Activated CD4-positive, alpha-beta T cell treated with anti-CD3 and anti-CD28 coated beads for 36 hours (primary cell): ENCODE results near the gene MYOC. TPM values are rescaled to one million over a fixed set of nuclear protein-coding genes. Genes with fewer than 3 reads are reported as not detected.

ENCODE experiments used
- ATAC-seq: fragments of 200-7000 bp; cut with Tn5 transposase; one replicate; pipeline ENCODE4 v1.10.0; 2021; ENCODE audit warnings: mild to moderate bottlenecking, moderate library complexity
- CTCF ChIA-PET: fragments of 350-600 bp; sonication (Branson Sonifier 250); formaldehyde crosslinking; loops from one replicate; lab custom pipeline; 2021; ENCODE audit warnings: antibody characterized with exemption; lab: Charles Lee
- POLR2A ChIA-PET: fragments of 350-600 bp; sonication (Branson Sonifier 250); formaldehyde crosslinking; loops from one replicate; lab custom pipeline; 2021; ENCODE audit warnings: antibody characterized with exemption, inconsistent platforms; lab: Charles Lee
- DNase-seq: peaks from one replicate; pipeline ENCODE4 v3.0.0-alpha.2; 2020
- H3K27ac Mint-ChIP-seq: one replicate; pipeline ENCODE4 v1.8.0; 2021; ENCODE audit warnings: mixed read lengths
- H3K27me3 Mint-ChIP-seq: one replicate; pipeline ENCODE4 v1.8.0; 2021; ENCODE audit warnings: mixed read lengths
- H3K36me3 Mint-ChIP-seq: one replicate; pipeline ENCODE4 v1.8.0; 2021; ENCODE audit warnings: low read depth, mixed read lengths
- H3K4me1 Mint-ChIP-seq: one replicate; pipeline ENCODE4 v1.8.0; 2021; ENCODE audit warnings: mixed read lengths
- H3K4me3 Mint-ChIP-seq: one replicate; pipeline ENCODE4 v1.8.0; 2021; ENCODE audit warnings: mild to moderate bottlenecking, moderate library complexity, mixed read lengths
- H3K9me3 Mint-ChIP-seq: one replicate; pipeline ENCODE4 v1.8.0; 2021; ENCODE audit warnings: low read depth, mixed read lengths
- intact Hi-C, 2 experiments: fragments of 100-400 bp; cut with DNase I in 1 of 2; cut with micrococcal nuclease in 1 of 2; formaldehyde crosslinking; loops; one replicate each; pipeline versions ENCODE4 v1.14.2 to v1.15.1; 2022 to 2024; cut with DNase I, micrococcal nuclease
- total RNA-seq, 2 experiments: library from RNA; stranded (reverse); gene quantifications; one replicate each; pipeline ENCODE4 v1.2.3, GENCODE V29; 2021

MYOC gene
- total RNA-seq, 2 experiments from 2014 or later = not detected

- no peaks in the 10 kb centered on the region for H3K27me3 Mint-ChIP-seq
- H3K4me3 Mint-ChIP-seq = no peak overlapping the region
- no peak overlapping the region for H3K27ac Mint-ChIP-seq
- POLR2A ChIA-PET = interaction anchor here (1.0 kb wide), 1 partner anchor 9 kb away, joined by 3 read pairs; no protein-coding TSS in a partner anchor
- ATAC-seq (no peak), DNase-seq (no peak)
- CTCF ChIA-PET = interaction anchor here (0.7 to 3.8 kb wide), 27 partner anchors 11 to 811 kb away, joined by 3 to 56 read pairs (median 4); partner anchors contain the start of genes MYOCOS and VAMP4
- H3K4me1 Mint-ChIP-seq = peaks cover 6% of the 10 kb centered on the region
- H3K9me3 Mint-ChIP-seq = no peaks in the 10 kb centered on the region
- H3K36me3 Mint-ChIP-seq = no peaks in the 10 kb centered on the region
- intact Hi-C loops = loop anchor here (1.0 to 10.0 kb wide), 7 partner anchors 48 to 779 kb away; partner anchors contain the start of genes C1orf105 (in 1 of the 2), METTL13 (in 1 of the 2) and PRRC2C (in 1 of the 2)
Observed at GRCh38 chr1:171645553-171646248, 6.8 kb downstream of the MYOC start.

GRCh38 chr1:171644805-171645483 is 7.5 kb downstream of the MYOC start:
- intact Hi-C loops = loop anchor here (1.0 to 10.0 kb wide), 7 partner anchors 48 to 780 kb away; partner anchors contain the start of genes C1orf105 (in 1 of the 2), METTL13 (in 1 of the 2) and PRRC2C (in 1 of the 2)
- H3K9me3 Mint-ChIP-seq = no peaks in the 10 kb centered on the region
- DNase-seq (peak; percentile 84), ATAC-seq (peak; percentile 98)
- no peaks in the 10 kb centered on the region for H3K36me3 Mint-ChIP-seq
- no peaks in the 10 kb centered on the region for H3K27me3 Mint-ChIP-seq
- ChIA-PET POLR2A (interaction anchor here (0.6 to 1.0 kb wide), 2 partner anchors 10 to 473 kb away, joined by 3 to 6 read pairs; no protein-coding TSS in a partner anchor), CTCF (interaction anchor here (0.6 to 3.8 kb wide), 40 partner anchors 9 to 783 kb away, joined by 3 to 56 read pairs (median 4); partner anchors contain the start of genes MYOCOS and VAMP4)
- peaks cover 6% of the 10 kb centered on the region for H3K4me1 Mint-ChIP-seq
- no peak overlapping the region for H3K4me3 Mint-ChIP-seq
- no peak overlapping the region for H3K27ac Mint-ChIP-seq

- DNase-seq = no peak
- POLR2A ChIA-PET = no interaction called here
- no peaks in the 10 kb centered on the region for H3K36me3 Mint-ChIP-seq
- no peaks in the 10 kb centered on the region for H3K9me3 Mint-ChIP-seq
- H3K27me3 Mint-ChIP-seq = no peaks in the 10 kb centered on the region
- no peak for ATAC-seq
- H3K4me1 Mint-ChIP-seq = peaks cover 6% of the 10 kb centered on the region
- no peak overlapping the region for H3K4me3 Mint-ChIP-seq
- CTCF ChIA-PET = interaction anchor here (0.6 kb wide), 1 partner anchor 9 kb away, joined by 4 read pairs; no protein-coding TSS in a partner anchor
- no peak overlapping the region for H3K27ac Mint-ChIP-seq
- intact Hi-C loops = loop anchor here in 1 of 2 experiments (10.0 kb wide), 1 partner anchor 782 kb away; the partner anchor contains the start of gene C1orf105
Observed at GRCh38 chr1:171643156-171643555, 9.3 kb downstream of the MYOC start.

GRCh38 chr1:171642197-171642596 is 10.3 kb downstream of the MYOC start:
- H3K27me3 Mint-ChIP-seq = no peaks in the 10 kb centered on the region
- H3K27ac Mint-ChIP-seq = no peak overlapping the region
- H3K4me3 Mint-ChIP-seq = no peak overlapping the region
- intact Hi-C loops = loop anchor here in 1 of 2 experiments (10.0 kb wide), 1 partner anchor 783 kb away; the partner anchor contains the start of gene C1orf105
- ATAC-seq = no peak
- POLR2A ChIA-PET = no interaction called here
- H3K36me3 Mint-ChIP-seq = no peaks in the 10 kb centered on the region
- H3K4me1 Mint-ChIP-seq = peaks cover 6% of the 10 kb centered on the region
- CTCF ChIA-PET = interaction anchor here (0.5 to 1.4 kb wide), 5 partner anchors 13 to 1184 kb away, joined by 3 to 5 read pairs (median 3); no protein-coding TSS in a partner anchor
- H3K9me3 Mint-ChIP-seq = no peaks in the 10 kb centered on the region
- no peak for DNase-seq

GRCh38 chr1:171641076-171641864 is 11.2 kb downstream of the MYOC start:
- no peak overlapping the region for H3K27ac Mint-ChIP-seq
- H3K9me3 Mint-ChIP-seq = no peaks in the 10 kb centered on the region
- H3K27me3 Mint-ChIP-seq = no peaks in the 10 kb centered on the region
- intact Hi-C loops = loop anchor here in 1 of 2 experiments (10.0 kb wide), 1 partner anchor 784 kb away; the partner anchor contains the start of gene C1orf105
- ATAC-seq (no peak), DNase-seq (no peak)
- POLR2A ChIA-PET = no interaction called here
- no peaks in the 10 kb centered on the region for H3K36me3 Mint-ChIP-seq
- CTCF ChIA-PET = interaction anchor here (0.8 to 1.4 kb wide), 4 partner anchors 14 to 344 kb away, joined by 3 to 5 read pairs (median 4); no protein-coding TSS in a partner anchor
- peaks cover 6% of the 10 kb centered on the region for H3K4me1 Mint-ChIP-seq
- H3K4me3 Mint-ChIP-seq = no peak overlapping the region

- POLR2A ChIA-PET = no interaction called here
- Mint-ChIP-seq H3K9me3 (no peaks in the 10 kb centered on the region), H3K4me3 (no peak overlapping the region), H3K27ac (no peak overlapping the region), H3K4me1 (peaks cover 6% of the 10 kb centered on the region), H3K27me3 (no peaks in the 10 kb centered on the region), H3K36me3 (no peaks in the 10 kb centered on the region)
- DNase-seq = no peak
- intact Hi-C loops = loop anchor here in 1 of 2 experiments (10.0 kb wide), 1 partner anchor 785 kb away; the partner anchor contains the start of gene C1orf105
- ATAC-seq = no peak
- CTCF ChIA-PET = no interaction called here
Observed at GRCh38 chr1:171640225-171640624, 12.3 kb downstream of the MYOC start.

- POLR2A ChIA-PET = no interaction called here
Observed at GRCh38 chr1:171637928-171638576, 14.4 kb downstream of the MYOC start.

GRCh38 chr1:171636141-171636540 is 16.3 kb downstream of the MYOC start:
- Mint-ChIP-seq H3K36me3 (no peaks in the 10 kb centered on the region), H3K9me3 (no peaks in the 10 kb centered on the region), H3K4me3 (no peak overlapping the region), H3K27me3 (no peaks in the 10 kb centered on the region), H3K4me1 (no peaks in the 10 kb centered on the region), H3K27ac (no peak overlapping the region)
- CTCF ChIA-PET = interaction anchor here (1.3 to 1.5 kb wide), 2 partner anchors 8 to 18 kb away, joined by 4 read pairs; no protein-coding TSS in a partner anchor
- intact Hi-C loops = no loop called here
- DNase-seq = no peak
- POLR2A ChIA-PET = no interaction called here
- ATAC-seq = no peak

More at GRCh38 chr1:171637928-171638576, 14.4 kb downstream of the MYOC start:
- Mint-ChIP-seq H3K27ac (no peak overlapping the region), H3K4me3 (no peak overlapping the region), H3K36me3 (no peaks in the 10 kb centered on the region), H3K27me3 (no peaks in the 10 kb centered on the region), H3K9me3 (no peaks in the 10 kb centered on the region), H3K4me1 (no peaks in the 10 kb centered on the region)
- CTCF ChIA-PET = interaction anchor here (0.9 kb wide), 1 partner anchor 12 kb away, joined by 3 read pairs; no protein-coding TSS in a partner anchor
- ATAC-seq (no peak), DNase-seq (no peak)
- intact Hi-C loops = no loop called here

- no peak overlapping the region for H3K27ac Mint-ChIP-seq
- H3K36me3 Mint-ChIP-seq = no peaks in the 10 kb centered on the region
- no peak for ATAC-seq
- DNase-seq = no peak
- H3K4me1 Mint-ChIP-seq = no peaks in the 10 kb centered on the region
- intact Hi-C loops = no loop called here
- no peak overlapping the region for H3K4me3 Mint-ChIP-seq
- ChIA-PET POLR2A (no interaction called here), CTCF (interaction anchor here (0.6 to 1.3 kb wide), 2 partner anchors 9 to 68 kb away, joined by 3 to 4 read pairs; no protein-coding TSS in a partner anchor)
- H3K9me3 Mint-ChIP-seq = no peaks in the 10 kb centered on the region
- H3K27me3 Mint-ChIP-seq = no peaks in the 10 kb centered on the region
Observed at GRCh38 chr1:171635661-171636060, 16.8 kb downstream of the MYOC start.

- ChIA-PET POLR2A (no interaction called here), CTCF (no interaction called here)
- ATAC-seq = no peak
- intact Hi-C loops = no loop called here
- Mint-ChIP-seq H3K27me3 (peaks cover 9% of the 10 kb centered on the region), H3K27ac (no peak overlapping the region), H3K4me1 (no peaks in the 10 kb centered on the region), H3K4me3 (no peak overlapping the region), H3K9me3 (no peaks in the 10 kb centered on the region), H3K36me3 (no peaks in the 10 kb centered on the region)
- no peak for DNase-seq
Observed at GRCh38 chr1:171628225-171628624, 24.3 kb downstream of the MYOC start.
